ENCODE measurements around the gene S100A7A.

The S100A7A gene

DNA sequence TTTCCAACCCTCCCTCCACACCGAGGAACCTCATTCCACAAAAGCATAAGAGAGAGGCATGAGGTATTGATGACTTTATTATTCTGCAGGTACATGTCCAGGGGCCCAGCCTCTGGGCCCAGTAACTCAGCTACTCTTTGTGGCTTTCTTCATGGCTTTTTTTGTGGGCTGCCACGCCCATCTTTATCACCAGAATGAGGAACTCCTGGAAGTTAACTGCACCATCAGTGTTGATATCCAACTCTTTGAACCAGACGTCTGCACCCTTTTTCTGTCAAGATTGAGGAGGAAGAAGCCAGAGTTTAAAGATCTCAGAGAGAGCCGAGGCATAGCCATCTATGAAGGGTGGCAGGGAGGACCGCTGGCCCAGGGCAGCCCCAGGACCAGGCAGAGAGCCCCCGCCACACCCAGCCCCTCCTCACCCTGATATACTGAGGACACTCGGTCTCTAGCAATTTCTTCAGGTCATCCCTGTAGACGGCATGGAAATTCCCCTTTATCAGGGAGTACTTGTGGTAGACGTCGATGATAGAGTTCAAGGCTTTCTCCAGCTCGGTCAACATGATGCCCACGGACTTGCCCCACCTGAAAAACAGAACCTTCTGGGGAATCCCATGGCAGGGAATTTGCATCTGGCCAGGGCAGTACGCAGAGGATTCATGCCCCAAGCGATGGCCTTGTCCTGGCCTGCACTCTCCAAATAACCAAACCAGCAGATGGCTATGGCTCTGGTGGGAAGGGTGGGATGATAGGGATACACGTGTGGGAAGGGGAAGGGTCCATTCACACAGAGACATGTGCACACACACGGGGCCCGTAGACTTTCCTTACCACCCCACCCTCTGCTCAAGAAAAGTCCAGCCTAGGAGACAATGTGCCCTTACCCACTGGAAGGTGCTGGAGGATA, 26.1 kb upstream of the S100A7A start:
- Histone ChIP-seq H3K4me1 (ENCODE audit: insufficient read depth, low read length, severe bottlenecking) (no peaks in the 10 kb centered on the region), H3K9me2 (ENCODE audit: low read depth, low read length) (no peaks in the 10 kb centered on the region), H3K9me3 (ENCODE audit: low read length) (no peaks in the 10 kb centered on the region), H4K20me1 (ENCODE audit: insufficient read depth, low read length) (no peaks in the 10 kb centered on the region), H3K36me3 (ENCODE audit: insufficient read depth, low read length) (no peaks in the 10 kb centered on the region), H3K4me3 (ENCODE audit: low read depth, low read length, poor library complexity, severe bottlenecking) (no peak overlapping the region), H3K27me3 (ENCODE audit: insufficient read depth, low read length) (no peaks in the 10 kb centered on the region), H3K9ac (ENCODE audit: low read length) (no peak overlapping the region), H3F3A (ENCODE audit: insufficient read depth, low read length) (no peaks in the 10 kb centered on the region), H3K79me2 (ENCODE audit: insufficient read depth, low read length) (no peaks in the 10 kb centered on the region), H3K27ac (ENCODE audit: low read depth, low read length, poor library complexity, severe bottlenecking) (no peak overlapping the region), H2AFZ (ENCODE audit: low read length) (no peak overlapping the region), H3K4me2 (ENCODE audit: low read length) (no peak overlapping the region)
- no peak for TF ChIP-seq EZH2 (IDR thresholded peaks at IDR 0.05; ENCODE audit: borderline replicate concordance, low read length)
- TF ChIP-seq, protein P1, sequence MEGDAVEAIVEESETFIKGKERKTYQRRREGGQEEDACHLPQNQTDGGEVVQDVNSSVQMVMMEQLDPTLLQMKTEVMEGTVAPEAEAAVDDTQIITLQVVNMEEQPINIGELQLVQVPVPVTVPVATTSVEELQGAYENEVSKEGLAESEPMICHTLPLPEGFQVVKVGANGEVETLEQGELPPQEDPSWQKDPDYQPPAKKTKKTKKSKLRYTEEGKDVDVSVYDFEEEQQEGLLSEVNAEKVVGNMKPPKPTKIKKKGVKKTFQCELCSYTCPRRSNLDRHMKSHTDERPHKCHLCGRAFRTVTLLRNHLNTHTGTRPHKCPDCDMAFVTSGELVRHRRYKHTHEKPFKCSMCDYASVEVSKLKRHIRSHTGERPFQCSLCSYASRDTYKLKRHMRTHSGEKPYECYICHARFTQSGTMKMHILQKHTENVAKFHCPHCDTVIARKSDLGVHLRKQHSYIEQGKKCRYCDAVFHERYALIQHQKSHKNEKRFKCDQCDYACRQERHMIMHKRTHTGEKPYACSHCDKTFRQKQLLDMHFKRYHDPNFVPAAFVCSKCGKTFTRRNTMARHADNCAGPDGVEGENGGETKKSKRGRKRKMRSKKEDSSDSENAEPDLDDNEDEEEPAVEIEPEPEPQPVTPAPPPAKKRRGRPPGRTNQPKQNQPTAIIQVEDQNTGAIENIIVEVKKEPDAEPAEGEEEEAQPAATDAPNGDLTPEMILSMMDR (IDR thresholded peaks at IDR 0.05; ENCODE audit: low read length) = no peak

DNA sequence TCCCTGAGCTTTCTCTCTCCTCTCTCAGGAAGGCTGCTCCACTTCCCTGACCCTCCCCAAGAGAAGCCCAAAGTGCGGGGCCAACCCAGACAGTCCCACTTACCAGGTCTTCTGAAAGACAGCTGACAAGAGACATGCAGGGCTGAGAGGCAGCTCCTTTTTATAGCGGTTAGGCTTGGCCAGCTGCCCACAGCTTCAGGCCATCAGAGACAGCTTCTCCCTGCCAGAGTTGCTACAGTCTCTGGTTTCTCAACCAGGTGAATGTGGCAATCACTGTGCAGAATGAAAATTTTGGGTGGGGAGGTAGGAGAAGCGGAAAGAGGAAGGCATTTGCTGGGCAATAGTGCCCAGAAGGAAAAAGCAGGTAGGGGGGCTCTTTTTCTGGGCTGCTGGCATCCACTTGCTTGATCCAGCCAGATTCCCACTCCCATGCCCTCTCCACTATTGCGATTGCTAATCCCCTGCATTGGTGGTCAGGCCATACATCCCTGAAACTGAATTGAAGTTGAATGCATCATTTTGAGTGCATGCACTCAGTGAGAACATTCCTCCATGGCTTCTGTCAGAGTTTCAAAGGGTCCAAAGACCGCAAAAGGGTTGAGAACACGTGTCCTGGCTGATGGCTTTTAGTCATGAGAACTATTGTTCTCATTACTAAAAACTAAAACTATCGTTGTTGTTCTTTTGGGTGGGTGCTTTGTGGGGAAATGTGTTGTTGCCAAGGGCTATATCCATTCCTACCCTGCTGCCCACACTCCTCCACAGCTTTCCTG, 25.2 kb upstream of the S100A7A start, which contains the start of gene S100A8:
Gene S100A8 (minus strand): TSS at position 136 of the 773 bp plus-strand sequence. CDS start 538 bp downstream, outside the sequence.
- H3F3A ChIP-seq (ENCODE audit: insufficient read depth, low read length) = no peaks in the 10 kb centered on the region
- H3K79me2 ChIP-seq (ENCODE audit: insufficient read depth, low read length) = no peaks in the 10 kb centered on the region
- no peak within 1 kb of the TSS for H2AFZ ChIP-seq (ENCODE audit: low read length)
- H4K20me1 ChIP-seq (ENCODE audit: insufficient read depth, low read length) = no peaks in the 10 kb centered on the region
- H3K27me3 ChIP-seq (ENCODE audit: insufficient read depth, low read length) = no peaks in the 10 kb centered on the region
- H3K9me2 ChIP-seq (ENCODE audit: low read depth, low read length) = no peaks in the 10 kb centered on the region
- H3K4me1 ChIP-seq (ENCODE audit: insufficient read depth, low read length, severe bottlenecking) = no peaks in the 10 kb centered on the region
- H3K27ac ChIP-seq (ENCODE audit: low read depth, low read length, poor library complexity, severe bottlenecking) = no peak within 1 kb of the TSS
- no peaks in the 10 kb centered on the region for H3K36me3 ChIP-seq (ENCODE audit: insufficient read depth, low read length)
- H3K9ac ChIP-seq (ENCODE audit: low read length) = no peak within 1 kb of the TSS
- TF ChIP-seq, protein P1 (IDR thresholded peaks at IDR 0.05; ENCODE audit: low read length) = no peak
- no peak for TF ChIP-seq EZH2 (IDR thresholded peaks at IDR 0.05; ENCODE audit: borderline replicate concordance, low read length)
- H3K4me3 ChIP-seq (ENCODE audit: low read depth, low read length, poor library complexity, severe bottlenecking) = no peak within 1 kb of the TSS
- H3K4me2 ChIP-seq (ENCODE audit: low read length) = no peak within 1 kb of the TSS
- H3K9me3 ChIP-seq (ENCODE audit: low read length) = no peaks in the 10 kb centered on the region

DNA sequence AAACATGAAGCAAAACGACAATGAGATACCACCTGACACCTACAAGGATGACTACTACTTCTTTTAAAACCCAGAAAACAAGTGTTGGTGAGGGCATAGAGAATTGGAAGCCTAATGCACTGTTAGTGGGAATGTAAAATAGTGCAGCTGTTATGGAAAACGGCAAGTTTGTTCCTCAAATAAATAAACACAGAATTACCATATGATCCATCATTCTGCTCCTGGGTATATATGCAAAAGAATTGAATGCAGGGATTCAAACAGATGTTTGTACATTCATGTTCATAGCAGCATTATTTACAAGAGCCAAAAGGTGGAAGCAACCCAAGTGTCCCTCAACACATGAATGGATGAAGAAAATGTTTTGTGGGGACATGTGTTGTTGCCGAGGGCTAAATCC, 24.1 kb upstream of the S100A7A start:
- Histone ChIP-seq H3K27ac (ENCODE audit: low read depth, low read length, poor library complexity, severe bottlenecking) (no peak overlapping the region), H3K36me3 (ENCODE audit: insufficient read depth, low read length) (no peaks in the 10 kb centered on the region), H3K27me3 (ENCODE audit: insufficient read depth, low read length) (no peaks in the 10 kb centered on the region), H3K9me3 (ENCODE audit: low read length) (no peaks in the 10 kb centered on the region), H3F3A (ENCODE audit: insufficient read depth, low read length) (no peaks in the 10 kb centered on the region), H3K9ac (ENCODE audit: low read length) (no peak overlapping the region), H3K4me3 (ENCODE audit: low read depth, low read length, poor library complexity, severe bottlenecking) (no peak overlapping the region), H4K20me1 (ENCODE audit: insufficient read depth, low read length) (no peaks in the 10 kb centered on the region), H3K4me1 (ENCODE audit: insufficient read depth, low read length, severe bottlenecking) (no peaks in the 10 kb centered on the region), H2AFZ (ENCODE audit: low read length) (no peak overlapping the region), H3K4me2 (ENCODE audit: low read length) (no peak overlapping the region), H3K79me2 (ENCODE audit: insufficient read depth, low read length) (no peaks in the 10 kb centered on the region), H3K9me2 (ENCODE audit: low read depth, low read length) (no peaks in the 10 kb centered on the region)
- TF ChIP-seq, protein P1 (IDR thresholded peaks at IDR 0.05; ENCODE audit: low read length) = no peak
- TF ChIP-seq EZH2 (IDR thresholded peaks at IDR 0.05; ENCODE audit: borderline replicate concordance, low read length) = no peak
